Stimulated activated CD4-positive, alpha-beta T cell treated with anti-CD3 and anti-CD28 coated beads, Interleukin-12 subunit alpha, Interleukin-12 subunit beta, amount 100 ng/mL, for 48 hours (primary cell): ENCODE measurements around the gene CHKB.
"Not testable (repeated sequence)": the region's sequence is repeated elsewhere in the genome, so short reads cannot be mapped to it uniquely, and the experiment has no call there.

Source experiments
- DNase-seq, 3 donors: peaks; one replicate each; pipeline ENCODE4 v3.0.0-alpha.2; 2020; ENCODE audit warnings: low read depth in 2 of 3, low spot score in 1 of 3

The CHKB gene, protein sequence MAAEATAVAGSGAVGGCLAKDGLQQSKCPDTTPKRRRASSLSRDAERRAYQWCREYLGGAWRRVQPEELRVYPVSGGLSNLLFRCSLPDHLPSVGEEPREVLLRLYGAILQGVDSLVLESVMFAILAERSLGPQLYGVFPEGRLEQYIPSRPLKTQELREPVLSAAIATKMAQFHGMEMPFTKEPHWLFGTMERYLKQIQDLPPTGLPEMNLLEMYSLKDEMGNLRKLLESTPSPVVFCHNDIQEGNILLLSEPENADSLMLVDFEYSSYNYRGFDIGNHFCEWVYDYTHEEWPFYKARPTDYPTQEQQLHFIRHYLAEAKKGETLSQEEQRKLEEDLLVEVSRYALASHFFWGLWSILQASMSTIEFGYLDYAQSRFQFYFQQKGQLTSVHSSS

DNA sequence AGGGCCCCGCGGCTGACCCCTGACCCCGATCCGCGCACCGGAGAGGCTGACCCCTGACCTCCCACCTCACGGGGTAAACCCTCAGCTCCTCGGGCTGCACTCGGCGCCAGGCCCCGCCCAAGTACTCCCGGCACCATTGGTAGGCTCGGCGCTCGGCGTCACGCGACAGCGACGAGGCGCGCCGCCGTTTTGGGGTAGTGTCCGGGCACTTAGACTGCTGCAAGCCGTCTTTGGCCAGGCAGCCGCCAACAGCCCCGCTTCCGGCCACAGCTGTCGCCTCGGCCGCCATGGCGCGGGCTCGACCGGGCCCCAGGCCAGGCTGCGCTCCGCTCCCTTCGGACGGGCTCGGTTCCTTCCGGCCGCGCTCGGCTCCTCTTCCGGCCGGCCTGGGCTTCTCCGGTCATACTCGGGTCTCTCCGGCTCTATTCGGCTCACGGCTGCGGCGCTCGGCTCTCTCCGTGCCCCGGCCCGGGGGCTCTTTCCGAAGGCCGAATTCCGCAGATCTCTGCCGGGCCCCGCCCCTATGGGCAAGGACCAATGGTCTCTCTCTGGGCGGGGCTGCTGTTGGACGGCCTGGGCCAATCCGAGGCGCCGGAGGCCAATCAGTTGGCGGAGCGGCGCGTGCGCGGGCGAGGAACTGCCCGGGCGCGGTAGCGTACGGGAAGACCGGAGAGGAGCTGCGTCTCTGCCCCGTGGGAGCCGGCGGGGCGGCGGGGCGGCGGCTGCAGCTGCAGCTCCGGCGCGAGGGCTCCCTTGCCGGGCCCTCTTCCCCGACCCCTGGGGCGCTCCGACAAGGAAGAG, at the start of gene CHKB:
TSS of gene CHKB (minus strand) at position 357 of the 801 bp plus-strand sequence. CDS start at position 289, 68 bp downstream.
- peak; percentile 95 to 99 (median 98) for DNase-seq

DNA sequence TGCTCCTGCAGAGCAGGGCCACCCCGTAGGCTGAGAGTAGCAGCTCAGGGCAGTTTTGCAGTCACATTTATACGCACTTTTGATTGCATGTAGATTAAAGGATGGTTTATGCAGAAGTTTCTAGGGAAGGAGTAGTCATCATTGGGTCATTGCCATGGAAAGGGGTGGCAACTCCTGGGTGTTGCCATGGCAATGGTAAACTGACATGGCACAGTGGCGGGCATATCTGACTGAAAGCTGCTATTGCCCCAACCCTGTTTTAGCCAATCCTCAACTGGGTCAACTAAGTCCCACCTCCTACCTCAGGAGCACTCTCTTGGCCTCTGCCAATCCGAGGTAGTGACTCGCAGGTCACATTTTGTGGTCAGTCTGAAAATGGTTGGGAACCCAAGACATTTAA, 47.7 kb upstream of the CHKB start:
- DNase-seq = no peak

DNA sequence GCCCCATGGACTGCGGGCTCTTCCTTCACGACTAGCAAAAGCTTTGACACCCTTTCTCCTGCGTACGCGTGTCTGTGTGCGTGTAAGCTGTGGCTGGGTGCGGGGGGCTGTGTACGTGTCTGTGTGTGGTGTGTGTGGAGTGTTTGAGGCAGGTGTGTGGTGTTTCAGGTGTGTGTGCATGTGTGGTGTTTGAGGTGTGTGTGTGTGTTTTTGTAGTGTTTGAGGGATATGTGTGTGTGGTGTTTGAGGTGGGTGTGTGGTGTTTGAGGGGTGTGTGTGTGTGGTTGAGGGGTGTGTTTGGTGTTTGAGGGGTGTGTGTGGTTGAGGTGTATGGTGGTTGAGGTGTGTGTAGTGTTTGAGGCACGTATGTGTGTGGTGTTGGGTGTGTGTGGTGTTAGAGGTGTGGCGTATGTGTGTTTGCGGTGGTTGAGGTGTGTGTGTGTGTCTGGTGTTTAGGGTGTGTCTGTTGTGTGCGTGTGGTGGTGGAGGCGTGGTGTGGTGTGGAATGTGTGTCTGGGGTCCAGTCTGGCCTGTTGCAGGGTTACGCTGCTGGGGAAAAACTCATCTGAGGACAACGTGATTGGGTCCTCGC, 46.0 kb upstream of the CHKB start:
- no peak for DNase-seq

DNA sequence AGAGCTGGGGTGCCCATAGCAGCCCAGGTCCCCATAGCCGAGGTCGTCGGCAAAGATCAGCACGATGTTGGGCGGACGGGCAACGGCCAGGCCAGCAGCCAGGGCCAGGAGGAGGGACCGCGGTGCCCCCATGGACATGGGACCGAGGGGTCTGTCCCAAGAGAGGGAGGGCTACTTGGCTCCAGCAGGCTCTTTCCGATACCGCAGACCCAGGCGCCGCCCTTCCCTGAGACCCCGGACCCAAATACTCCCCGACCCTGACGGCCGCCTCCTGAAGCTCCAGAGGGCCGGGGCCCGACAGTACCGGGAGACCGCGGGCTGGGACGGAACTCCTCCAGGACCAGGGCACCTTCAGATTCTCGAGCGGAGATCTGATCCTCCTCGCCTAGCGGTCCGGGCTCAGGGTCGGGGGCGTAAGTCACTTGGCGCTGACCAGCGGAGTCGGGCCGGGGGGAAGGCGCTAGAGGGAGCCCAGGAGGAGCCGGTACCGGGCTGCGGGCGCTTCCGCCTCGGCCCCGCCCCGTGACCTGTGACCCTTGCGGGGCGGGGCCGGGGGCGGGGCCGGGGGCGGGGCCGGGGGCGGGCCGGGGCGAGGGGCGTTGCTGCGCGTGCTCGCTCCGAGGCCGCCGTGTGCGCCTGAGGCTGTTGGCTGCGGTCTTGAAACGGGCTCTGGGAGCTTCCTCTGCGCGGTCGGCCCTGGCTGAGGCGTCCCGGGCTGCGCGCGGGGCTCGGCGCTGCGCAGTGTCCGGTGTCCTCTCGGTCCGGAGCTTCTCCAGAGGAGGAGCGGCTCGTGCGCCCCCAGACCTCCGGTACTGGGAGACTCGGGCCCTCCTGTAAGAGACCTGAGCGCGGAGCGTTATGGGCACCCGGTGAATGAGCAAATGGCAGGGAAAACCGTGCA, 45.2 kb upstream of the CHKB start, which contains the start of gene ARSA:
TSS of gene ARSA (minus strand) at position 511 of the 901 bp plus-strand sequence. CDS start at position 138, 373 bp downstream.
- DNase-seq = peak; percentile 47 to 70 (median 57)

DNA sequence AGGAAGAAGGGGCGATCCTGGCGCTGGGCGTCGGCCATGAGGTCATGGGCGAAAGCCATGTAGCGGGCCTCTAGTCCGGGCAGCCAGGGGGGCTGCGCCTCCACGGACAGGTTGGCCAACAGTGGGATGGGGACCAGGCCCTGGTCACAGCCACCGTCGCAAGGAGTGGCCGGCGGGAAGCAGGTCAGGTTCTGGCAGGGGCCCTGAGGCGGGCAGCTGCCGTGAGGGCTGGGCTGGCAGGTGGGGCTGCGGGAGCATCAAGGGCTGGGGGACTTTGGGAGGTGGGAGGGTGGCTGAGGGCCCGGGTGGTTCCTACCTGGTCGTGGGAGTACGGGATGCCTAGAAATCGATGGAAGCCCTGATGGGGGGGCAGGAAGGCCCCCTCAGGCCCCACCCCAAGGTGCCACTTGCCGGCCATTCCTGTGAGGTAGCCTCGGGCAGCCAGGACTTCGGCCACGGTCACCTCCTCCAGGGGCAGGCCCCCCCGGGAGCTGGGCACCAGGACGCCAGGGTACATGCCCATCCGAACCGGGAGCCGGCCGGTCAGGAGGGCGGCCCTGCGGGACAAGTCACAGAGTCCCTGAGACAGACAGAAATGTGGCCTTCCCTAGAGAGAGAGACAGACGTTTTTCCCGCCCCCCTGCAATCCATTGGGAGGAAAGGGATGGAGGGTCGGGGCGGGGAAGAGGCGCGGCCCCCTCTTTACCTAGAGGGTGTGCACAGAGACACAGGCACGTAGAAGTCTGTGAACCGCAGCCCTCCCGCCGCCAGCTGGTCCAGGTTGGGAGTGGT, 44.4 kb upstream of the CHKB start:
- DNase-seq = no peak

DNA sequence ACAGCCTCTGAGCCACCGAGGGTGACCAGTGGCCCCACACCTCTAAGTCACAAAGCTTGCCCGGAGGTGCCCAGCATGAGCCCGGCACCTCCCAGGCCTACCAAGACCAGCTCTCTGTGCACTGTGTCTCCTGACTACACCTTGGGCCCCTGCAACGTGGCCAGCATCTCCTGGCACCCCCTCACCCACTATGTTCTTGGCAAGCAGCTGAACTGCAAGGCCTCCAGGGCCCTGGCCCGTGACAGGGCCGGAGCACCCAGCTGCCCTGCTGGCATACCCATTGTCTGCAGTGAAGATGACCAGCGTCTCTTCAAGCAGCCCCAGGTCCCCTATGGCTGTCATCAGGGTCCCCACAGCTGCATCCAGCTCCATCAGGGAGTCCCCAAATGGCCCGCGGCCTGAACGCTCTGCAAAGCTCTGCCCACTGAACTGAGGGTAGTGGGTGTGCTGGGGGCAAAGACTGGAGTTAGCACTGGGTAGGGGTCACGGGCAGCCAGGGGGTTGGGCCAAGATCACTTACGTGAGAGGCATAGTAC, 43.7 kb upstream of the CHKB start:
- no peak for DNase-seq

DNA sequence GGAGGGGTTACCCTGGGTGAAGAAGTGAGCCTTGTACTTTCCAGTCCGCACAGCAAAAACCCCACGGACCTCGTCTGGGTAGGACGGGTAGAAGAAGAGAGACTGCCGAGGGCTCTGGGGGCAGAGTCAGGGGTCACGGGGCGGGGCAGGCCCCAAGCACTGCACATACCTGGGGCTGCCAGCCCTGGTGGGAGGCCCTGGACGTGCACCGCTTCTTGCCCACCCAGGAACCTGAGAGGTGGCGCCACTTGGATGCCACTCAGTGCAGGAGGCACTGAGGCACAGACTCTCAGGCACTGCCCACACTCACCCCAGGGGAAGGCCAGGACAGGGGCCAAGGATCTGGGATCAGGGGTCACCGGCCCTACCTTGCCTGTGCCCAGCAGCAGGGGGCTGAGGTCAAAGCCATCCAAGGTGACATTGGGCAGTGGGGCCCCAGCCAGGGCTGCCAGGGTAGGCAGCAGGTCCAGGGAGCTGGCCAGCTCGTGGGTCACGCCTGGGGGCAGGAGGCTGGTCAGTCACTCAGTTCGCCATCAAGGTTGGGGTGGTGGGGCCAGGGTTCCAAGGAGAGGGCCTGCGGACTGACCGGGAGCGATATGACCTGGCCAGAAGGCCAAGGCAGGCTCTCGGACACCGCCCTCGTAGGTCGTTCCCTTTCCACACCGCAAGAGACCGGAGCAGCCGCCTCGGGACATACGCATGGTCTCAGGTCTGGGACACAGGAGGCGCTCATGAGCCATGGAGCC, 43.1 kb upstream of the CHKB start:
- DNase-seq = no peak

DNA sequence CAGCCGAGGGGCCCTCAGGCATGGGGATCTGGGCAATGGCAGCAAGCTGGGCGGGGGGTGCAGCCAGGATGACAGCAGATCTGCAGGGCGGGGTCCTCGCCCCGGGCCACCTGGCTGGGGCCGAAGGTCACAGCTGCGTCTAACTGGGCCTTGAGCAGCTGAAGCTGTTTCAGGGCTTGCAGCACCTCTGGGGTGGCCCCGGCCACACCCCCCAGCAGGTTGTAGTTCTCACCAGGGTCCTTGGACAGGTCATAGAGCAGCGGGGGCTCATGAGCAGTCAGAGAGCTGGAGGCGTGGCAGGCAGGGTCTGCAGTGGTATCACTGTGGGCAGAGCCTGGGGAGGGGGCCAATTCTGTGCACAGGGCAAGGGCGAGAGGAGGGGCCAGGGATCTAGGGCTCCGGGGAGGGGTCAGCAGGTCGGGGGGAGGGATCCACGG, 42.5 kb upstream of the CHKB start:
- DNase-seq = no peak

DNA sequence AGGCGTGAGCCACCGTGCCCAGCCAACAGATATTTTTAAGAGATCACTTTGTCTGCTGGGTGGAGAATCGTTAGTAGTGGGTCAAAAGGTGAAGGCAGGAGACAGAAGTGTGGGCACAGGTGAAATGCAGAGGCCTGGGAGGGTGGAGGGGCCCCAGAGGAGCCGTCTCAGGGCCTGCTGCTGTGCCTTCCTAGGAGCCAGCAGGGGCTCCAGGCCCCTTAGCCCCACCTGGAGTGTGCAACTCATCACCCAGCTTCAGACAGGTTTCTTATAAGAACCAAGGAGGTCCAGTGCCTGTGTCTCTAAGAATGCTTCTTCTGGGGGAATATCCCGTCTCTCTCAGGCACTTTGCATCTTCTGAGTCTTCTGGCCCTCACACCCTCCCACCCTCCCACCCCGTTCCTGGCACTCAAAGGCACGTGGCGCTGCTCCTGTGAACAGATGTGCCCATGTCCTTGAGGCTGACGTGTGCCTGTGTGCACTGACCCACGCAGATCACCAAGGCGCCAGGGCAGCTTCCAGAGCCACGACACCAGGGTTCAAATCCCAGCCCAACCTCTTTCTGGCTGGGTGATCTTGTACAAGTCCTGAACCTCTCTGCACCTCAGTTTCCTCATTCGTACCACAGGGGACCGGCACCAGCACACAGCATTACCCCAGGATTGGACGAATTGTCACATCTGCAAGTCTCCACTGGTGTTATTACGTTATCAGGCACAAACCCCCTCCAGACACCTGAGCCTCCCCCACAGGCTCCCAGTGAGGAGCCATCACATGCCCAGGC, 41.9 kb upstream of the CHKB start:
- DNase-seq = no peak

DNA sequence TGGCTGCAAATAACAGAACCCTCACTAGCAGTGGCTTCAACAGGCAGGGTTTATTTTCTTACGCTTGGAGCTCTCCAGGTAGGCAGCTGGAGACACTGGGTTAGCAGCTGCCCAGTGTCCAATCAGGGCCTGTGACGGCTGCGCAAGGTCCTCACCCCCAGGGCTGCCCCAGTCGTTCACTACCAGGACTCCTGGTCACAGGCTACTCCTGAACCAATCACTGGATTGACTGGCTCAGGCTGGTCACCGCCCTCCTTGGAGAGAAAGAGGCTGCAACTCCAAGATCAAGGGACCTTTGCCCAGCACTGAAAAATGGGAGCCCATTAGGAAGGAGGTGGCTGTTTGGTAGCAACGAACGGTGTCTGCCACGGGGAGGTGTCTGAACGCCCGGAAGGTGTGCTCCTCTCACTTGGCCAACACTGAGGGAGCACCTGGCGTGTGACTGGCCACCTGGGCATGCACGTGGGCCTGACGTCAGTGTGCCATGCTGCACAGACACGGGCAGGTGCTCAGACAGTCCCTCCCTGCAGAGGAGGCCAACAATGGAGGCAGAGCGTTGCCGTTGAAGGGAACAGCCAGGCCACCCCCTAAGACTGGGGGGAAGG, 40.2 kb upstream of the CHKB start:
- DNase-seq = no peak

DNA sequence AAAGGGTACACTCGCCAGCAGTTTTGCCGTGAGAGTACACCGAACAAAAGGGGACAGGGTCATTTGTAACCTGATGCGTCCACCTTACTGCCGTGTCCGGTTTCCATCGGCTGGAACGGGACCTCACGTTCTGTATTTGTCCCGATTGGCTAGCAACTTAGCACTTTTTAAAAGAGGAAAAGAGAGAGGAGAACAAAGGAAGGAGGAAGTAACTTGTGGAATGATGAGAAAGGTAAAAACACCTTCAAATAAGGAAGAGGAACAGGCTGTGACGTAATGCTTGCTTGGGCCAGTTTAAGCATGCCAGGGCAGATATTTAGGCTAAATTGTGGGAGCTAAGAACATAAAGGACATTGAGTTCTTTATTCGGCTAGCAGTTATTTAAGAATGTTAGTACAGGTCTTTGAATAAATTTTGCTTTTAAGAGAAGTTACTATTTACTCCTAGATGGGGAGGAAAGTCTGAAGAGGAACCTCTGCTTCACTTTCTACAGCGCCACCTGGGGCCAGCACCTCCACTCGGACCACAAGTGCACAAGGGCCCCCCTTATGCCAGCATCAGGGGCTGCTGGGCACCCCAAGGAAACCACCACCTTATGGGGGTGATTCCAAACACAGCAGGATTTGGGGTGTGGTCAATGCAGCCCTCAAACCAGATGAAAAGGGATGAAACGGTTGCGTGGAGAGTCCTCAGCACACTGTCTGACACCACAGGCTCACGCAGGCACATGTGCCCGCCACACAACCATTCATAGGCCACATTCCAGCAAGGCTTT, 39.5 kb upstream of the CHKB start:
- DNase-seq = no peak

DNA sequence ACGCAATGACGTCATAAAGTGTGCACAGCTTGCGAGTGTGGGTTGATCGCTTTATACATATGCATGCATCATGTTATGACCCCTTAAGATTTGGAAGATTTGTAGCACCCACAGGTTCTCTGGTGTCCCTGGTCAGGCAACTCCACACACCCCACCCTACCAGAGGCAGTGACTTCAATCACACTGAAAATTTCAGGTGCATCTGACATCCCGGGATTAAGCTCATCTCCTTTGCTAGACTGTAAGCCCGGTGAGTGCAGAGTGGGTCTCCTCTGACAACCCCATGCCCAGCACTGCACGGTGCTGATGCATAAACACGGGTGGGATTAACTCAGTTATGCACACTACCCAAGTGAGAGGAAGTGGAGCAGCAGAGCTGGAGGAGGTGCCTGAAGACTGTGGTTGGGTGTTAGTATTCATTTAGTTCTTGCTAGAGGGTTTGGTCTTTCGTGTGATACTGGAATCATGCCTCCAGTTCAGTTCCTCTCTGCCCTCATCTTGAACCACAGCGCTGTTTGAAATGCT, 38.8 kb upstream of the CHKB start:
- DNase-seq = peak in 2 of 3 donors; percentile 25 to 51

DNA sequence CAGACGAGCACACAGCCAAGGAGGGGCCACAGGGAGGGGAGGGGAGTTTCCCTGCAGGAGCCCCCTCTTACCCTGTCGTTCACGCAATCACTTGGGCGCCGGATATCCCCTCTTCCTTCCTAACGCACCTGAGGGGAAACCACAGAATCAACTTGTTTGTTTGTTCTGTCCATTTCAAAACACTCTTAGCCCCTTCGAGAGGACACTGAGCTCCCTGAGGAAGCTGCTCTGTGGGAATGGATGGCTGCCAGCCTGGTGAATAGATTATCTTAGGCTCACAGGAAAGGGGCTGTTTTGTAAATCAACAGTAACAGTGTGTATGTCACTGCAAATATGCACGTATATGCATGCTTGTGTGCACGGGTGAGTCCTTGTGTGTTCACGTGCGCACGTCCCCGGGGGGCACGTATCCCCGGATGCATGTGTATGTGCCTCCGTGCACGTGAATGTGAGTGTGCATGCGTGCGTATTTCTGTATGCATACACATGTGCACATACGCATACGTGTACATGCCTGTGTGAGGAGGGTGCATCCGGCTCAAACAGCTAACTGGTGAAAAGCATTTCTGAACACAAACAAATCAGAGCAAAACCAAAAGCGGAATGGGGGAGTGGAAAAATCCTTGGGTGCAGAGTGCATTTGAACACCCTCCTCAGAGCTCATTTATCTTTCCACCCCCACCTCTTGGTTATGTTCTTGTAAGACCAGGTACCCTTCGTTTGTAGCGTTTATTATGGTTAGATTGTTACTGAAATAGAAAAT, 38.1 kb upstream of the CHKB start:
- DNase-seq = peak in 2 of 3 donors; percentile 57 to 64

DNA sequence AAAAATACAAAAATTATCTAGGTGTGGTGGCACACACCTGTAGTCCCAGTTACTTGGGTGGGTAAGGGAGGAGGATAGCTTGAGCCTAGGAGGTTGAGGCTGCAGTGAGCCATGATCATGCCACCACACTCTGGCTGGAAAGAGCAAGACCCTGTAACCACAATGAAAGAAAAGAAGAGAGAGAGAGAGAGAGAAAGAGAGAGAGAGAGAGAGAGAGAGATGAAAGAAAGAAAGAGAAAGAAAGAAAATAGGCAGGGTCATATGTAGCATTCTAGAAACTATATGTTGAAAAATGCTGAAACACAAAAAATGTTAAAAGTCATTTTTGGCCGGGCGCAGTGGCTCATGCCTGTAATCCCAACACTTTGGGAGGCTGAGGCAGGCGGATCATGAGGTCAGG, 31.6 kb upstream of the CHKB start:
- not testable (repeated sequence) for DNase-seq

DNA sequence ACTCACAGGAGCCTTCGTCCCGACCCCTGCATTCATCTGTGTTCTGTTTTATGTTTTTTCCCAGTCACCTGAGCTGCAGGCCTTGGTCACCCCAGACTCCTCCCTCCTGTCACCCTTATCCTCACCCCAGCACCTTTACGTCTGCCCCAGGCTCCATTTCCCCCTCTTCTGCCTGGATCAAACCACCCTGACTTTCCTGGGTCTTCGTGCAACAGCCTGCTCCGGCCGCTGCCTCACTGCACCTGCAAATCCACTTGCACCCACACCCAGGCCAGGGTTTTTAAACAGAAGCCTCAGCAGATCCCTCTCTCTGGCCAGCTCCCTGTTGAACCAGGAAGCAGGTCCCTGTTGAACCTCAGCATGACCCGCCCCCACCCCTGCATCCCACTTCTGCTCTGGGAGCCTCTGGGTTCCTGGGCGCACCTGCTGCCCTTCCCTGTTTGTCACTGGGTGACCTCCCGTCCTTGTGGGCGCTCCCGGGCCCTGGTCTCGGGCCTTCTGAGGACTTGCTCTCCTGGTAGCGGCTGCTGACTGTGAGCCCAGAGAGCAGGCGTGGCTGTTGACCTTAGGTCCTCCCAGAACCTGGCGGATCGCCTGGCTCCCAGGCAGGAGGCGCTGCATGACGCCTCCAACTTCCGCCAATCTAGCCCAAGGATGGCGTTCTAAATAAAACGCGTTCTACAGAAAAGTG, 30.8 kb upstream of the CHKB start:
- no peak for DNase-seq
